Measurements from ENCODE around the gene PIEZO2. TPM values are rescaled to one million over a fixed set of nuclear protein-coding genes. Genes with fewer than 3 reads are reported as not detected.

PIEZO2 gene
- total RNA-seq, 1 donor from 2014 or later = 50.1 TPM

GRCh38 chr18:10791169-10791831, 358.1 kb downstream of the PIEZO2 start:
- no peak overlapping the region for H3K27ac Mint-ChIP-seq (ENCODE audit: unreplicated experiment)
- no peak for TF ChIP-seq CTCF (IDR thresholded peaks at IDR 0.05; ENCODE audit: partially characterized antibody, unreplicated experiment)
- H3K4me3 Mint-ChIP-seq (ENCODE audit: unreplicated experiment) = no peak overlapping the region
- H3K4me1 Mint-ChIP-seq (ENCODE audit: low read depth, unreplicated experiment) = no peaks in the 10 kb centered on the region
- peaks cover 2% of the 10 kb centered on the region for H3K9me3 Mint-ChIP-seq (ENCODE audit: unreplicated experiment)
- peaks cover under 1% of the 10 kb centered on the region for H3K36me3 Mint-ChIP-seq (ENCODE audit: unreplicated experiment)
- no peak for DNase-seq
- H3K27me3 Mint-ChIP-seq (ENCODE audit: unreplicated experiment) = peaks cover 2% of the 10 kb centered on the region

GRCh38 chr18:10789180-10789579, 360.2 kb downstream of the PIEZO2 start:
- no peaks in the 10 kb centered on the region for H3K4me1 Mint-ChIP-seq (ENCODE audit: low read depth, unreplicated experiment)
- H3K4me3 Mint-ChIP-seq (ENCODE audit: unreplicated experiment) = no peak overlapping the region
- H3K9me3 Mint-ChIP-seq (ENCODE audit: unreplicated experiment) = peaks cover 3% of the 10 kb centered on the region
- DNase-seq = no peak
- no peak overlapping the region for H3K27ac Mint-ChIP-seq (ENCODE audit: unreplicated experiment)
- TF ChIP-seq CTCF (IDR thresholded peaks at IDR 0.05; ENCODE audit: partially characterized antibody, unreplicated experiment) = no peak
- peaks cover 2% of the 10 kb centered on the region for H3K27me3 Mint-ChIP-seq (ENCODE audit: unreplicated experiment)
- H3K36me3 Mint-ChIP-seq (ENCODE audit: unreplicated experiment) = peaks cover 4% of the 10 kb centered on the region

GRCh38 chr18:10787293-10787901, 362.0 kb downstream of the PIEZO2 start:
- H3K9me3 Mint-ChIP-seq (ENCODE audit: unreplicated experiment) = peaks cover 2% of the 10 kb centered on the region
- no peak overlapping the region for H3K27ac Mint-ChIP-seq (ENCODE audit: unreplicated experiment)
- no peak overlapping the region for H3K4me3 Mint-ChIP-seq (ENCODE audit: unreplicated experiment)
- peak; percentile 94 for TF ChIP-seq CTCF (IDR thresholded peaks at IDR 0.05; ENCODE audit: partially characterized antibody, unreplicated experiment)
- peak; percentile 88 for DNase-seq
- H3K4me1 Mint-ChIP-seq (ENCODE audit: low read depth, unreplicated experiment) = no peaks in the 10 kb centered on the region
- peaks cover 4% of the 10 kb centered on the region for H3K36me3 Mint-ChIP-seq (ENCODE audit: unreplicated experiment)
- no peaks in the 10 kb centered on the region for H3K27me3 Mint-ChIP-seq (ENCODE audit: unreplicated experiment)

GRCh38 chr18:10785798-10786197, 363.6 kb downstream of the PIEZO2 start:
- H3K27me3 Mint-ChIP-seq (ENCODE audit: unreplicated experiment) = no peaks in the 10 kb centered on the region

More at GRCh38 chr18:10785798-10786197, 363.6 kb downstream of the PIEZO2 start:
- TF ChIP-seq CTCF (IDR thresholded peaks at IDR 0.05; ENCODE audit: partially characterized antibody, unreplicated experiment) = no peak
- Mint-ChIP-seq H3K4me3 (ENCODE audit: unreplicated experiment) (no peak overlapping the region), H3K27ac (ENCODE audit: unreplicated experiment) (no peak overlapping the region), H3K36me3 (ENCODE audit: unreplicated experiment) (peaks cover 4% of the 10 kb centered on the region), H3K4me1 (ENCODE audit: low read depth, unreplicated experiment) (no peaks in the 10 kb centered on the region), H3K9me3 (ENCODE audit: unreplicated experiment) (peaks cover 2% of the 10 kb centered on the region)
- no peak for DNase-seq

All from glutamatergic neuron (in vitro differentiated cells).